GM20431 (cell line): ENCODE data around the gene JPT2.
"Not testable (repeated sequence)": the region's sequence is repeated elsewhere in the genome, so short reads cannot be mapped to it uniquely, and the experiment has no call there.

ENCODE experiments used
- in situ Hi-C: fragments of 300-500 bp; cut with MseI, MboI; formaldehyde crosslinking; loops from one replicate; pipeline ENCODE4 v1.15.0; 2020; ENCODE audit warnings: low sequenced_read_pairs; ENCODE audit not compliant: unreplicated experiment

Gene JPT2

GRCh38 chr16:1673424-1674151 is 4.5 kb upstream of the JPT2 start:
- in situ Hi-C loops: no loop called here

- in situ Hi-C loops: no loop called here
Measured at GRCh38 chr16:1674306-1674705, 3.8 kb upstream of the JPT2 start.

- in situ Hi-C loops: no loop called here
Measured at GRCh38 chr16:1674751-1675664, 3.1 kb upstream of the JPT2 start.

GRCh38 chr16:1676661-1677060 is 1.4 kb upstream of the JPT2 start:
- in situ Hi-C loops: no loop called here

- in situ Hi-C loops: no loop called here
Measured at GRCh38 chr16:1677339-1677738, 740 bp upstream of the JPT2 start.

- in situ Hi-C loops: no loop called here
Measured at GRCh38 chr16:1678500-1679098, 520 bp downstream of the JPT2 start.

- in situ Hi-C loops: no loop called here
Measured at GRCh38 chr16:1680361-1680760, 2.3 kb downstream of the JPT2 start.

GRCh38 chr16:1681032-1681431 is 3.0 kb downstream of the JPT2 start:
- in situ Hi-C loops: no loop called here

- in situ Hi-C loops: no loop called here
Measured at GRCh38 chr16:1687427-1688316, 9.6 kb downstream of the JPT2 start.

GRCh38 chr16:1688807-1689560 is 10.9 kb downstream of the JPT2 start:
- in situ Hi-C loops: no loop called here

GRCh38 chr16:1689853-1690252 is 11.8 kb downstream of the JPT2 start:
- in situ Hi-C loops: no loop called here

GRCh38 chr16:1690810-1691209 is 12.7 kb downstream of the JPT2 start:
- in situ Hi-C loops: no loop called here

GRCh38 chr16:1691276-1691675 is 13.2 kb downstream of the JPT2 start:
- in situ Hi-C loops: no loop called here

- in situ Hi-C loops: no loop called here
Measured at GRCh38 chr16:1691956-1692355, 13.9 kb downstream of the JPT2 start.

GRCh38 chr16:1696863-1697262 is 18.8 kb downstream of the JPT2 start:
- in situ Hi-C loops: no loop called here

- in situ Hi-C loops: no loop called here
Measured at GRCh38 chr16:1698680-1699079, 20.6 kb downstream of the JPT2 start.

- in situ Hi-C loops: no loop called here
Measured at GRCh38 chr16:1700246-1700645, 22.2 kb downstream of the JPT2 start.

GRCh38 chr16:1701216-1701878 is 23.3 kb downstream of the JPT2 start:
- in situ Hi-C loops: no loop called here

GRCh38 chr16:1705324-1705687 is 27.2 kb downstream of the JPT2 start:
- in situ Hi-C loops: not testable (repeated sequence)
